Prostate gland (tissue), 2 donors: ENCODE results near the gene PIK3CD. TPM values are rescaled to one million over a fixed set of nuclear protein-coding genes. Genes with fewer than 3 reads are reported as not detected.
A peak's percentile ranks its signal among the peaks of the same experiment; 100 is the strongest.

Experiments used
- DNase-seq: peaks from one replicate; pipeline ENCODE4 v3.0.0-alpha.2; 2019; ENCODE audit warnings: low spot score
- H3K27ac ChIP-seq, 2 donors: fragments of 200-600 bp; sonication (generic); 2 replicates each; pipeline ENCODE4 v1.5.1; 2017 to 2019
- H3K27me3 ChIP-seq: fragments of 200-600 bp; sonication (generic); replicated peaks from 2 replicates; pipeline ENCODE4 v1.5.1; 2019; ENCODE audit not compliant: insufficient read depth
- H3K36me3 ChIP-seq, 2 donors: fragments of 200-600 bp; sonication (generic); 1 replicate in 1 of 2; 2 replicates in 1 of 2; pipeline versions ENCODE4 v1.5.1 to v1.8.1; 2017 to 2019
- H3K4me1 ChIP-seq: fragments of 200-600 bp; sonication (generic); replicated peaks from 2 replicates; pipeline ENCODE4 v1.5.1; 2019
- H3K4me3 ChIP-seq, 2 donors: fragments of 200-600 bp; sonication (generic); 2 replicates each; pipeline ENCODE4 v1.5.1; 2017 to 2019
- H3K9me3 ChIP-seq: fragments of 200-600 bp; sonication (generic); 2 replicates; pipeline ENCODE4 v1.5.1; 2017
- CTCF ChIP-seq, 4 experiments: fragments of 200-600 bp in 2 of 4; fragments of 450-650 bp in 2 of 4; sonication (generic) in 2 of 4; IDR thresholded peaks; 1 replicate in 3 of 4; 2 replicates in 1 of 4; pipeline ENCODE4 v1.5.1; 2016 to 2019; ENCODE audit warnings: antibody characterized with exemption in 4 of 4, mild to moderate bottlenecking in 2 of 4, moderate library complexity in 2 of 4
- POLR2A ChIP-seq: fragments of 450-650 bp; IDR thresholded peaks from one replicate; pipeline ENCODE4 v1.6.1; 2016; ENCODE audit warnings: antibody characterized with exemption, mild to moderate bottlenecking
- POLR2AphosphoS5 ChIP-seq: sonication (generic); formaldehyde crosslinking; IDR thresholded peaks from one replicate; pipeline ENCODE4 v1.6.1; 2017; ENCODE audit warnings: antibody characterized with exemption
- WGBS: methylation state at CpG from one replicate; pipeline ENCODE4 v1.1.5; 2018; 5-methylcytosine and 5-hydroxymethylcytosine counted together
- intact Hi-C: fragments of 100-400 bp; cut with DNase I; formaldehyde crosslinking; loops from one replicate; pipeline ENCODE4 v1.14.2; 2022
- total RNA-seq, 2 donors: library from RNA; depleted of rRNA; stranded (reverse); fragments of >200 nt; gene quantifications; one replicate each; pipeline ENCODE4 v1.1.0, GENCODE V29; 2016

Gene PIK3CD
- total RNA-seq, 2 donors from 2014 or later = 5.3 to 12.9 TPM

- Histone ChIP-seq H3K27ac (no peak overlapping the region), H3K9me3 (no peaks in the 10 kb centered on the region), H3K27me3 (no peaks in the 10 kb centered on the region), H3K4me1 (no peaks in the 10 kb centered on the region), H3K36me3 (peaks cover 0 to 6% of the 10 kb centered on the region in 2 donors), H3K4me3 (no peak overlapping the region)
- TF ChIP-seq POLR2A = no peak
- no peak for TF ChIP-seq POLR2AphosphoS5
- no peak for TF ChIP-seq CTCF (IDR thresholded peaks at IDR 0.05)
- intact Hi-C loops = loop anchor here (5.0 kb wide), 1 partner anchor 144 kb away; no protein-coding TSS in a partner anchor
- DNase-seq = no peak
- WGBS = 98% methylated on average over 14 of the region's 14 CpGs
Observed at GRCh38 chr1:9723068-9723805, 71.7 kb downstream of the PIK3CD start.

- Histone ChIP-seq H3K27ac (no peak overlapping the region), H3K27me3 (no peaks in the 10 kb centered on the region), H3K4me1 (no peaks in the 10 kb centered on the region), H3K36me3 (peaks cover 0 to 6% of the 10 kb centered on the region in 2 donors), H3K4me3 (no peak overlapping the region), H3K9me3 (no peaks in the 10 kb centered on the region)
- TF ChIP-seq POLR2A (no peak), CTCF (IDR thresholded peaks at IDR 0.05) (no peak), POLR2AphosphoS5 (no peak)
- 99% methylated on average over 6 of the region's 6 CpGs for WGBS
- DNase-seq = no peak
- intact Hi-C loops = loop anchor here (5.0 kb wide), 1 partner anchor 143 kb away; no protein-coding TSS in a partner anchor
Observed at GRCh38 chr1:9723926-9724325, 72.4 kb downstream of the PIK3CD start.

- TF ChIP-seq POLR2A (no peak), POLR2AphosphoS5 (peak; percentile 9), CTCF (IDR thresholded peaks at IDR 0.05) (peak; percentile 37 to 86 (median 70))
- DNase-seq = no peak
- no peak overlapping the region for H3K4me3 ChIP-seq
- intact Hi-C loops = loop anchor here (5.0 kb wide), 1 partner anchor 142 kb away; no protein-coding TSS in a partner anchor
- H3K9me3 ChIP-seq = no peaks in the 10 kb centered on the region
- peaks cover 3 to 6% of the 10 kb centered on the region in 2 donors for H3K36me3 ChIP-seq
- H3K27me3 ChIP-seq = no peaks in the 10 kb centered on the region
- 79% methylated on average over 24 of the region's 24 CpGs for WGBS
- H3K27ac ChIP-seq = no peak overlapping the region
- H3K4me1 ChIP-seq = no peaks in the 10 kb centered on the region
Observed at GRCh38 chr1:9724706-9725476, 73.4 kb downstream of the PIK3CD start.

GRCh38 chr1:9726406-9726805 lies 74.9 kb downstream of the PIK3CD start:
- DNase-seq = no peak
- no peak overlapping the region for H3K4me3 ChIP-seq
- H3K27ac ChIP-seq = no peak overlapping the region
- H3K36me3 ChIP-seq = peaks cover 12 to 19% of the 10 kb centered on the region in 2 donors
- H3K27me3 ChIP-seq = no peaks in the 10 kb centered on the region
- no peaks in the 10 kb centered on the region for H3K4me1 ChIP-seq
- TF ChIP-seq CTCF (IDR thresholded peaks at IDR 0.05) (no peak), POLR2AphosphoS5 (no peak), POLR2A (no peak)
- H3K9me3 ChIP-seq = no peaks in the 10 kb centered on the region
- intact Hi-C loops = no loop called here
- 96% methylated on average over 6 of the region's 6 CpGs for WGBS
